GM18526 (cell line): ENCODE results near the gene TRIM44.

Source experiments
- POLR2A ChIP-seq: IDR thresholded peaks from 3 replicates; pipeline ENCODE4 v1.6.1; 2011; ENCODE audit not compliant: insufficient read length; ENCODE audit errors: extremely low read depth

Gene TRIM44

GRCh38 chr11:35662649-35663407 is at the start of gene TRIM44:
Gene TRIM44 (plus strand): TSS chr11:35662775. CDS start chr11:35663112, 337 bp downstream.
- TF ChIP-seq POLR2A = peak; percentile 69

GRCh38 chr11:35614939-35615569 is 47.5 kb upstream of the TRIM44 start:
- TF ChIP-seq POLR2A = no peak

- TF ChIP-seq POLR2A = no peak
Measured at GRCh38 chr11:35615921-35616900, 46.4 kb upstream of the TRIM44 start.

GRCh38 chr11:35617316-35617686 is 45.3 kb upstream of the TRIM44 start:
- no peak for TF ChIP-seq POLR2A

GRCh38 chr11:35617687-35618496 is 44.7 kb upstream of the TRIM44 start, which contains the start of gene FJX1:
Gene FJX1 (plus strand): TSS chr11:35618460. CDS start chr11:35618637, 177 bp downstream.
- TF ChIP-seq POLR2A = peak; percentile 17

GRCh38 chr11:35618497-35619115 is 44.0 kb upstream of the TRIM44 start:
- no peak for TF ChIP-seq POLR2A

- peak; percentile 39 for TF ChIP-seq POLR2A
Measured at GRCh38 chr11:35619116-35619854, 43.3 kb upstream of the TRIM44 start.

- peak; percentile 17 for TF ChIP-seq POLR2A
Measured at GRCh38 chr11:35619855-35620640, 42.5 kb upstream of the TRIM44 start.

GRCh38 chr11:35620795-35621194 is 41.8 kb upstream of the TRIM44 start:
- TF ChIP-seq POLR2A = no peak

GRCh38 chr11:35621620-35622019 is 41.0 kb upstream of the TRIM44 start:
- TF ChIP-seq POLR2A = no peak

GRCh38 chr11:35622070-35622469 is 40.5 kb upstream of the TRIM44 start:
- no peak for TF ChIP-seq POLR2A

GRCh38 chr11:35623621-35624168 is 38.9 kb upstream of the TRIM44 start:
- TF ChIP-seq POLR2A = no peak
